Myometrial cell (primary cell): Measurements from ENCODE around the gene ARHGAP30. TPM values are rescaled to one million over a fixed set of nuclear protein-coding genes. Genes with fewer than 3 reads are reported as not detected.

Experiments used
- total RNA-seq: library from RNA; depleted of rRNA; stranded (reverse); fragments of >200 nt; gene quantifications from 2 replicates; pipeline ENCODE4 v1.2.3, GENCODE V29; 2015

Gene ARHGAP30
- total RNA-seq: not detected in 2 replicates

GRCh38 chr1:161069731-161070270, at the start of gene ARHGAP30:
ARHGAP30 (minus strand) TSS chr1:161069891; CDS start chr1:161069624, 267 bp downstream.

GRCh38 chr1:161117759-161118581, 48.3 kb upstream of the ARHGAP30 start, which contains the start of the genes NIT1 and PFDN2:
NIT1 (plus strand) TSS chr1:161118105; CDS start chr1:161118177, 72 bp downstream.
PFDN2 (minus strand) TSS chr1:161118037; CDS start chr1:161118026, 11 bp downstream.

GRCh38 chr1:161098210-161099068, 28.7 kb upstream of the ARHGAP30 start, which contains the start of gene KLHDC9:
KLHDC9 (plus strand) TSS chr1:161098361; CDS start chr1:161098536, 175 bp downstream.

GRCh38 chr1:161089251-161089924, 19.7 kb upstream of the ARHGAP30 start, which contains the start of gene NECTIN4:
NECTIN4 (minus strand) TSS chr1:161089558; CDS start chr1:161089296, 262 bp downstream.

GRCh38 chr1:161045736-161046604, 23.7 kb downstream of the ARHGAP30 start, which contains the start of gene USF1:
USF1 (minus strand) TSS chr1:161045977; CDS start chr1:161043275, 2,702 bp downstream.

GRCh38 chr1:161038523-161039153, 31.1 kb downstream of the ARHGAP30 start, which contains the start of gene TSTD1:
TSTD1 (minus strand) TSS chr1:161038964; CDS start chr1:161038889, 75 bp downstream.

GRCh38 chr1:161020509-161021164, 49.1 kb downstream of the ARHGAP30 start, which contains the start of gene F11R:
F11R (minus strand) TSS chr1:161021152; CDS start chr1:161021073, 79 bp downstream.

Other genes starting within 250 kb of the ARHGAP30 start
- not detected in 2 replicates for gene CD244, start 207.0 kb downstream of the ARHGAP30 start, total RNA-seq
- not detected in 2 replicates for gene ITLN1, start 184.7 kb downstream of the ARHGAP30 start, total RNA-seq
- gene ITLN2, start 115.1 kb downstream of the ARHGAP30 start, total RNA-seq: not detected in 2 replicates
- gene F11R, start 48.7 kb downstream of the ARHGAP30 start, total RNA-seq: 0.53 and 0.86 TPM in 2 replicates
- 0.86 and 2.5 TPM in 2 replicates for gene TSTD1, start 30.9 kb downstream of the ARHGAP30 start, total RNA-seq
- gene USF1, start 23.9 kb downstream of the ARHGAP30 start, total RNA-seq: 65.7 and 69.8 TPM in 2 replicates
- gene NECTIN4, start 19.7 kb upstream of the ARHGAP30 start, total RNA-seq: under 0.01 and 1.4 TPM in 2 replicates
- gene KLHDC9, start 28.5 kb upstream of the ARHGAP30 start, total RNA-seq: 2.5 and 4.0 TPM in 2 replicates
- 36.3 and 83.5 TPM in 2 replicates for gene PFDN2, start 48.1 kb upstream of the ARHGAP30 start, total RNA-seq
- gene NIT1, start 48.2 kb upstream of the ARHGAP30 start, total RNA-seq: 43.8 and 61.1 TPM in 2 replicates
- gene DEDD, start 62.8 kb upstream of the ARHGAP30 start, total RNA-seq: 31.4 and 31.9 TPM in 2 replicates
- 90.9 and 113 TPM in 2 replicates for gene UFC1, start 84.1 kb upstream of the ARHGAP30 start, total RNA-seq
- gene USP21, start 89.6 kb upstream of the ARHGAP30 start, total RNA-seq: 8.1 and 12.2 TPM in 2 replicates
- gene PPOX, start 96.5 kb upstream of the ARHGAP30 start, total RNA-seq: 12.4 and 32.0 TPM in 2 replicates
- 36.0 and 42.1 TPM in 2 replicates for gene B4GALT3, start 107.6 kb upstream of the ARHGAP30 start, total RNA-seq
- gene ADAMTS4, start 129.2 kb upstream of the ARHGAP30 start, total RNA-seq: 9.5 and 14.5 TPM in 2 replicates
- gene NDUFS2, start 132.5 kb upstream of the ARHGAP30 start, total RNA-seq: 134 and 138 TPM in 2 replicates
- not detected in 2 replicates for gene FCER1G, start 145.4 kb upstream of the ARHGAP30 start, total RNA-seq
- gene APOA2, start 153.7 kb upstream of the ARHGAP30 start, total RNA-seq: not detected in 2 replicates
- 11.9 and 16.4 TPM in 2 replicates for gene TOMM40L, start 156.2 kb upstream of the ARHGAP30 start, total RNA-seq
- gene NR1I3, start 168.3 kb upstream of the ARHGAP30 start, total RNA-seq: not detected in 2 replicates
- gene PCP4L1, start 188.9 kb upstream of the ARHGAP30 start, total RNA-seq: not detected in 2 replicates
- 3.5 and 20.9 TPM in 2 replicates for gene MPZ, start 240.1 kb upstream of the ARHGAP30 start, total RNA-seq
- 41.8 and 122 TPM in 2 replicates for gene SDHC, start 244.5 kb upstream of the ARHGAP30 start, total RNA-seq